SKM-1 (cell line): ENCODE data around the gene SCP2.

Experiments used
- DNase-seq: peaks from one replicate; lab custom pipeline; 2025; ENCODE audit not compliant: unreplicated experiment; lab: John Stamatoyannopoulos, UW

Gene SCP2

GRCh38 chr1:53066488-53066887 is 139.4 kb downstream of the SCP2 start:
- no peak for DNase-seq

GRCh38 chr1:53066891-53067738 is 140.0 kb downstream of the SCP2 start:
- DNase-seq: no peak

- DNase-seq: no peak
These were observed 140.8 kb downstream of the SCP2 start for GRCh38 chr1:53067886-53068285.

- no peak for DNase-seq
These were observed 141.4 kb downstream of the SCP2 start for GRCh38 chr1:53068314-53069099.

GRCh38 chr1:53069265-53069662 is 142.2 kb downstream of the SCP2 start:
- no peak for DNase-seq

GRCh38 chr1:53069663-53070327 is 142.7 kb downstream of the SCP2 start:
- no peak for DNase-seq

- no peak for DNase-seq
These were observed 143.5 kb downstream of the SCP2 start for GRCh38 chr1:53070621-53071020.

- no peak for DNase-seq
These were observed 144.2 kb downstream of the SCP2 start for GRCh38 chr1:53071167-53071865.

GRCh38 chr1:53071915-53072314 is 144.8 kb downstream of the SCP2 start:
- no peak for DNase-seq

- no peak for DNase-seq
These were observed 146.2 kb downstream of the SCP2 start for GRCh38 chr1:53073287-53073686.

- no peak for DNase-seq
These were observed 146.8 kb downstream of the SCP2 start for GRCh38 chr1:53073868-53074311.

- DNase-seq: no peak
These were observed 147.5 kb downstream of the SCP2 start for GRCh38 chr1:53074313-53075154.

GRCh38 chr1:53075206-53075605 is 148.1 kb downstream of the SCP2 start:
- no peak for DNase-seq

GRCh38 chr1:53075761-53076163 is 148.7 kb downstream of the SCP2 start:
- no peak for DNase-seq

GRCh38 chr1:53076165-53076564 is 149.1 kb downstream of the SCP2 start:
- no peak for DNase-seq

- DNase-seq: no peak
These were observed 149.9 kb downstream of the SCP2 start for GRCh38 chr1:53076721-53077598.

- no peak for DNase-seq
These were observed 150.5 kb downstream of the SCP2 start for GRCh38 chr1:53077599-53077965.

GRCh38 chr1:53078333-53079101 is 151.4 kb downstream of the SCP2 start:
- no peak for DNase-seq
